ENCODE results near the gene APPBP2. TPM values are rescaled to one million over a fixed set of nuclear protein-coding genes. Genes with fewer than 3 reads are reported as not detected.

APPBP2 gene
- total and polyA plus RNA-seq, 2 donors (not counting 3 experiments of a cell fraction or from before 2014, with no cell fraction given) = 8.4 to 49.1 TPM

DNA sequence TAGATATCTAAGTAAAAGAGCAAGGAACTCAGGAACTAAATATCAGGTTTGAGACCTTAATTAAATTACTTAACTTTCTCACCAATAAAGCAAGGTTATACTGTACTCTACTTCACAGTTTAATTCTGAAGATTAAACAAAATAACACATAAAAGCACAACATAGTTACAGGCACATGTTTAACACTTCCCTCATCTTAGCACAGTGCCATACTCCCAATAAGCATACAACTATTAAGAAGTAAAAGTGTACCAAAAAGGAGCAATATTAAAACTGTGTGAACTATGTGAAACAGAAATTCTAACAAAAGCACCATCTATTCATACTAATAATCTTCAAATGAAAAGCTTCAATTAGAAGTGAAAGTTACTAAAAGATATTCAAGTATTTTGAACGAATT lies 2.2 kb downstream of the APPBP2 start:
- dilution Hi-C loops (cut with MboI; ENCODE audit: extremely low pct_ligation_motif_present, low sequenced_read_pairs) = no loop called here
- peak overlapping the region; percentile 71 to 94 (median 91) for H3K4me3 ChIP-seq (replicated peaks in 1 of 3; ENCODE audit: insufficient read depth in 1 of 3, low read depth in 1 of 3, low read length in 3 of 3)
- peaks cover 8% of the 10 kb centered on the region for H4K20me1 ChIP-seq (replicated peaks; ENCODE audit: control insufficient read depth, extremely low read depth, insufficient read depth, low read length)
- no peak overlapping the region for H2AFZ ChIP-seq (ENCODE audit: low read depth, low read length)
- H3K27me3 ChIP-seq (ENCODE audit: control insufficient read depth in 2 of 2, insufficient read depth in 2 of 2, low read length in 2 of 2) = no peaks in the 10 kb centered on the region
- H3K9me1 ChIP-seq (replicated peaks; ENCODE audit: control insufficient read depth, extremely low read depth, insufficient read depth, low read length) = no peaks in the 10 kb centered on the region
- ChIA-PET POLR2A (interaction anchor here (0.6 to 1.0 kb wide), 4 partner anchors 17 to 132 kb away, joined by 3 to 5 read pairs (median 4); partner anchors contain the start of gene USP32), CTCF (interaction anchor here (1.0 to 2.0 kb wide), 3 partner anchors 46 to 77 kb away, joined by 3 to 7 read pairs (median 6); no protein-coding TSS in a partner anchor)
- no peaks in the 10 kb centered on the region for H3K9me3 ChIP-seq (replicated peaks; ENCODE audit: control insufficient read depth, insufficient read depth, low read length)
- peak; percentile 18 for DNase-seq (ENCODE audit: low read depth, low spot score)
- peak overlapping the region; percentile 94 for H3K9ac ChIP-seq (replicated peaks; ENCODE audit: extremely low read depth, insufficient read depth, low read length)
- no peaks in the 10 kb centered on the region for H3K36me3 ChIP-seq (ENCODE audit: control insufficient read depth in 2 of 2, extremely low read depth in 1 of 2, insufficient read depth in 2 of 2, low read length in 2 of 2)
- H3K4me1 ChIP-seq (ENCODE audit: control insufficient read depth, extremely low read depth, insufficient read depth, low read length) = peaks cover 11% of the 10 kb centered on the region
- BruUV-seq (replicated peaks) = no TSS peak
- H3K79me2 ChIP-seq (ENCODE audit: control insufficient read depth, insufficient read depth, low read length) = peaks cover 64% of the 10 kb centered on the region
- peak overlapping the region; percentile 99 for H3K4me2 ChIP-seq (ENCODE audit: insufficient read depth, low read length)
- FAIRE-seq = no peak
- H3K27ac ChIP-seq (ENCODE audit: insufficient read depth, low read depth, low read length) = no peak overlapping the region
- intact Hi-C loops (cut with micrococcal nuclease) = loop anchor here (1.0 kb wide), 1 partner anchor 56 kb away; no protein-coding TSS in a partner anchor
- TF ChIP-seq, protein P1, sequence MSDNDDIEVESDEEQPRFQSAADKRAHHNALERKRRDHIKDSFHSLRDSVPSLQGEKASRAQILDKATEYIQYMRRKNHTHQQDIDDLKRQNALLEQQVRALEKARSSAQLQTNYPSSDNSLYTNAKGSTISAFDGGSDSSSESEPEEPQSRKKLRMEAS (IDR thresholded peaks at IDR 0.05; ENCODE audit: insufficient read depth, insufficient read length) = no peak
- no peak for TF ChIP-seq MYC (IDR thresholded peaks at IDR 0.05; ENCODE audit: low read depth, low read length)
- TF ChIP-seq POLR2A (IDR thresholded peaks at IDR 0.05; ENCODE audit: low read depth, low read length) = no peak
- TF ChIP-seq JUN (IDR thresholded peaks at IDR 0.05; ENCODE audit: borderline replicate concordance, insufficient read depth, insufficient read length, low read depth) = no peak
- no peak for TF ChIP-seq POLR2AphosphoS5 (IDR thresholded peaks at IDR 0.05; ENCODE audit: insufficient read depth, low read depth, low read length)
- TF ChIP-seq FOS (IDR thresholded peaks at IDR 0.05; ENCODE audit: borderline replicate concordance, insufficient read depth, low read length) = no peak
- no peak for TF ChIP-seq GATA2 (IDR thresholded peaks at IDR 0.05; ENCODE audit: insufficient read depth, insufficient read length, low read depth, low read length)
